ENCODE results near the gene AHCTF1.

Gene AHCTF1

GRCh38 chr1:246801241-246802020 lies 130.3 kb downstream of the AHCTF1 start:
- FAIRE-seq (no peak), DNase-seq (ENCODE audit: insufficient read length, low spot score) (no peak)
- TF ChIP-seq POLR2A (IDR thresholded peaks at IDR 0.05; ENCODE audit: low read depth, low read length) = no peak
- TF ChIP-seq POU2F2 (IDR thresholded peaks at IDR 0.05; ENCODE audit: low read depth, low read length) = no peak
- no peak for TF ChIP-seq TAF1 (IDR thresholded peaks at IDR 0.05; ENCODE audit: low read depth, low read length)
- no peak for TF ChIP-seq POLR2AphosphoS5 (IDR thresholded peaks at IDR 0.05; ENCODE audit: low read depth, low read length)
- no peak for TF ChIP-seq SPI1 (IDR thresholded peaks at IDR 0.05; ENCODE audit: low read depth, low read length)
- no peak for TF ChIP-seq PAX5 (IDR thresholded peaks at IDR 0.05; ENCODE audit: insufficient read depth, low read length, severe bottlenecking)

DNA sequence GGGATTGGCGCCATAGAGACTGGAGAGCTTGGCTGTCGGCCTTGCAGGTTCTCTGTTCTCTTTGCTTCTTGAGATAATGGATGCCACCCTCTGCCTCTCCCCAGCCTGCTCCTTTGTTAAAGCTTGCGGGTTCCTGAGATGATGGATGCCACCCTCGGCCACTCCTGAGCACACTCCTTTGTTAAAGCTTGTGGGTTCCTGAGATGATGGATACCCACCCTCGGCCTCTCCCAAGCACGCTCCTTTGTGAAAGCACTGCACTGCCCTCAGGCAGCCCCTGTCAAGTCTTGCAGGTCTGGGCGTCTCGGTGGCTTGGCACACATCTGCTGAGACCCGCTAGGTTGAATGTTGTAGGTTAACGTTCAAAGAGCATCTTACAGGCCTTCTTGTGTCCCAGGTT lies 131.0 kb downstream of the AHCTF1 start:
- TF ChIP-seq POU2F2 (IDR thresholded peaks at IDR 0.05; ENCODE audit: low read depth, low read length) = no peak
- TF ChIP-seq TAF1 (IDR thresholded peaks at IDR 0.05; ENCODE audit: low read depth, low read length) = no peak
- no peak for TF ChIP-seq POLR2A (IDR thresholded peaks at IDR 0.05; ENCODE audit: low read depth, low read length)
- TF ChIP-seq SPI1 (IDR thresholded peaks at IDR 0.05; ENCODE audit: low read depth, low read length) = no peak
- TF ChIP-seq PAX5 (IDR thresholded peaks at IDR 0.05; ENCODE audit: insufficient read depth, low read length, severe bottlenecking) = no peak
- no peak for TF ChIP-seq POLR2AphosphoS5 (IDR thresholded peaks at IDR 0.05; ENCODE audit: low read depth, low read length)
- DNase-seq (ENCODE audit: insufficient read length, low spot score) = no peak
- FAIRE-seq = no peak

DNA sequence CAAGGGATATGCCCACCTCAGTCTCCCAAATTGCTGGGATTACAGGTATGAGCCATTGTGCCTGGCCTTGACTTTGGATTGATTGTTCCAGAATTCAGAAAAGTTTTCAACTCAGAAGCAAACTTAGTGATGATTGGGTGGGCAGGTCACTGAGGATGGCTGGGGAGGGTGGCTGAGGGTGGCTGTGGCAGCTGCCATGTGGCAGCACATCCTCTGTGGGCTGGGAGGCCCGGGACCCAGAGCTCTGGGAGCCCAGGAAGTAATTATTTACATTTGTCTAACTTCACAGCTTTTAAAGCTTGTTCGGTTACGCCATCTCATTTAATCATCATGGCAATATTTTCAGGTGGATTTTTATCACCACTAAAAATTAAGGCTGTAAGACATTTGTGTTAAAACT lies 131.4 kb downstream of the AHCTF1 start:
- DNase-seq (ENCODE audit: insufficient read length, low spot score) (no peak), FAIRE-seq (no peak)
- TF ChIP-seq PAX5 (IDR thresholded peaks at IDR 0.05; ENCODE audit: insufficient read depth, low read length, severe bottlenecking) (no peak), POU2F2 (IDR thresholded peaks at IDR 0.05; ENCODE audit: low read depth, low read length) (no peak), POLR2A (IDR thresholded peaks at IDR 0.05; ENCODE audit: low read depth, low read length) (no peak), SPI1 (IDR thresholded peaks at IDR 0.05; ENCODE audit: low read depth, low read length) (no peak), TAF1 (IDR thresholded peaks at IDR 0.05; ENCODE audit: low read depth, low read length) (no peak), POLR2AphosphoS5 (IDR thresholded peaks at IDR 0.05; ENCODE audit: low read depth, low read length) (no peak)

- DNase-seq (ENCODE audit: insufficient read length, low spot score) (no peak), FAIRE-seq (no peak)
- TF ChIP-seq PAX5 (IDR thresholded peaks at IDR 0.05; ENCODE audit: insufficient read depth, low read length, severe bottlenecking) (no peak), SPI1 (IDR thresholded peaks at IDR 0.05; ENCODE audit: low read depth, low read length) (no peak), POU2F2 (IDR thresholded peaks at IDR 0.05; ENCODE audit: low read depth, low read length) (no peak), POLR2A (IDR thresholded peaks at IDR 0.05; ENCODE audit: low read depth, low read length) (no peak), POLR2AphosphoS5 (IDR thresholded peaks at IDR 0.05; ENCODE audit: low read depth, low read length) (no peak), TAF1 (IDR thresholded peaks at IDR 0.05; ENCODE audit: low read depth, low read length) (no peak)
Measured at GRCh38 chr1:246798606-246799496, 132.9 kb downstream of the AHCTF1 start.

DNA sequence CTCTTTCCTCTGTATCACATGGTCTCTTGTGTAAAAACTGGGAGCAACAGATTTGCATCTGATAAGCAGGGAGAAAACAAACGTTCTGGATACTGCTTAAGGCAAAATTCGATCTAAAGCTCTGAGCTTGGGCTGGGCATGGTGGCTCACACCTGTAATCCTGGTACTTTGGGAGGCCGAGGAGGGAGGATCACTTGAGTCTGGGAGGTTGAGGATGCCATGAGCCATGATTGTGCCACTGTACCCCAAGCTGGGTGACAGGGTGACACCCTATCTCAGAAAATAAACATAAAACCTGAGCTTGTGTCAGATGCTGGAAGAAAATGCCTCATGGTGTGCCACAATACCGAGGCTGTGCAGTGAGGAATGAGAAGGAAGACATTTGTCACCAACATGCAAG lies 133.6 kb downstream of the AHCTF1 start:
- no peak for FAIRE-seq
- no peak for DNase-seq (ENCODE audit: insufficient read length, low spot score)

GRCh38 chr1:246797597-246797996 lies 134.2 kb downstream of the AHCTF1 start:
- no peak for TF ChIP-seq SPI1 (IDR thresholded peaks at IDR 0.05; ENCODE audit: low read depth, low read length)
- DNase-seq (ENCODE audit: insufficient read length, low spot score) (no peak), FAIRE-seq (no peak)

More for the DNA sequence above, 133.6 kb downstream of the AHCTF1 start:
- no peak for TF ChIP-seq SPI1 (IDR thresholded peaks at IDR 0.05; ENCODE audit: low read depth, low read length)
- no peak for TF ChIP-seq POLR2AphosphoS5 (IDR thresholded peaks at IDR 0.05; ENCODE audit: low read depth, low read length)
- TF ChIP-seq POU2F2 (IDR thresholded peaks at IDR 0.05; ENCODE audit: low read depth, low read length) = no peak
- TF ChIP-seq TAF1 (IDR thresholded peaks at IDR 0.05; ENCODE audit: low read depth, low read length) = no peak
- TF ChIP-seq POLR2A (IDR thresholded peaks at IDR 0.05; ENCODE audit: low read depth, low read length) = no peak
- TF ChIP-seq PAX5 (IDR thresholded peaks at IDR 0.05; ENCODE audit: insufficient read depth, low read length, severe bottlenecking) = no peak

- TF ChIP-seq TAF1 (IDR thresholded peaks at IDR 0.05; ENCODE audit: low read depth, low read length) = no peak
- no peak for TF ChIP-seq SPI1 (IDR thresholded peaks at IDR 0.05; ENCODE audit: low read depth, low read length)
- TF ChIP-seq PAX5 (IDR thresholded peaks at IDR 0.05; ENCODE audit: insufficient read depth, low read length, severe bottlenecking) = no peak
- FAIRE-seq = no peak
- DNase-seq (ENCODE audit: insufficient read length, low spot score) = no peak
Measured at GRCh38 chr1:246797157-246797556, 134.6 kb downstream of the AHCTF1 start.

DNA sequence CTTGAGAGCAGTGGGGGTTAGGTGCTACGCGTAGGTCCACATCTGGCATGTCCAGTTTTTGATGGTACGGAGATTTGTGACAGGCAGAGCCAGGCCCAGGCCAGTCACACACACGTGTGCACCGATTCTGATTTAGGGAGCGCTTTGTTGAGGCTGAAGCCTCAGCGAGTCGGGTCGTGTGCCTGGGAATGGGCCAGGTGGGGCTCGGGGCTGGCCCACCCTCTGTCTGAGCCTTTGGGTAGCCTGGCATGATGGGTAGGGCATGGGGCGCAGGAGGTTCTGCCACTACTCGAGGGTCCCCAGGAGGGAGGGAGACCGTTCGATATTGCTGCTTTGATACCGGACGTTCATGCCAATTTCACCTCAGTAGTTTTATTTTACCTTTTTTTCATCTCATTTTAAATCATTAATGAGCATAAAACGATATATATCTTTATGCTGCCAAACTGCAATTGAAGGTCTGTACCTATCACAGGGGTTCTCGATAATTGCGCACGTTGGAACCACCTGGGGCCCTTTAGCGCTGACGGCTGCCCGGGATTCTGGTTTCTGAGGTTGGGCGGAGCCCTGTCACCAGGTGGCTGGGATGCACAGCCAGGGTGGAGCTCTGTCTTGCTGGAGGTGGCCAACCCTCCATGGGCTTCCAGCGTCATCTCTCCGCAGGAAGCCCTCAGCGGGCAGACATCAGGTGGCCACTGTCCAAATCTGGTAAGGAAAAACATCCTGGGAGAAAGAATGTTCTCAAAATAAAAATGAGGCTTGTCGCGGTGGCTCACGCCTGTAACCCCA lies 135.6 kb downstream of the AHCTF1 start:
- no peak for DNase-seq (ENCODE audit: insufficient read length, low spot score)
- TF ChIP-seq POLR2AphosphoS5 (IDR thresholded peaks at IDR 0.05; ENCODE audit: low read depth, low read length) = no peak
- TF ChIP-seq PAX5 (IDR thresholded peaks at IDR 0.05; ENCODE audit: insufficient read depth, low read length, severe bottlenecking) = no peak
- TF ChIP-seq TAF1 (IDR thresholded peaks at IDR 0.05; ENCODE audit: low read depth, low read length) = no peak
- no peak for TF ChIP-seq POLR2A (IDR thresholded peaks at IDR 0.05; ENCODE audit: low read depth, low read length)
- FAIRE-seq = no peak

All from GM12891 (cell line).